ENCODE measurements around the gene VPS8.

VPS8 gene

GRCh38 chr3:185040425-185040824 is 228.5 kb downstream of the VPS8 start:
- no peak for DNase-seq (ENCODE audit: low read depth)
- TF ChIP-seq, protein P1, sequence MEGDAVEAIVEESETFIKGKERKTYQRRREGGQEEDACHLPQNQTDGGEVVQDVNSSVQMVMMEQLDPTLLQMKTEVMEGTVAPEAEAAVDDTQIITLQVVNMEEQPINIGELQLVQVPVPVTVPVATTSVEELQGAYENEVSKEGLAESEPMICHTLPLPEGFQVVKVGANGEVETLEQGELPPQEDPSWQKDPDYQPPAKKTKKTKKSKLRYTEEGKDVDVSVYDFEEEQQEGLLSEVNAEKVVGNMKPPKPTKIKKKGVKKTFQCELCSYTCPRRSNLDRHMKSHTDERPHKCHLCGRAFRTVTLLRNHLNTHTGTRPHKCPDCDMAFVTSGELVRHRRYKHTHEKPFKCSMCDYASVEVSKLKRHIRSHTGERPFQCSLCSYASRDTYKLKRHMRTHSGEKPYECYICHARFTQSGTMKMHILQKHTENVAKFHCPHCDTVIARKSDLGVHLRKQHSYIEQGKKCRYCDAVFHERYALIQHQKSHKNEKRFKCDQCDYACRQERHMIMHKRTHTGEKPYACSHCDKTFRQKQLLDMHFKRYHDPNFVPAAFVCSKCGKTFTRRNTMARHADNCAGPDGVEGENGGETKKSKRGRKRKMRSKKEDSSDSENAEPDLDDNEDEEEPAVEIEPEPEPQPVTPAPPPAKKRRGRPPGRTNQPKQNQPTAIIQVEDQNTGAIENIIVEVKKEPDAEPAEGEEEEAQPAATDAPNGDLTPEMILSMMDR (IDR thresholded peaks at IDR 0.05; ENCODE audit: low read depth, low read length, missing control alignments): no peak
- H3K4me3 ChIP-seq (ENCODE audit: low read depth, low read length): no peak overlapping the region
- in situ Hi-C loops (cut with HindIII; ENCODE audit: low sequenced_read_pairs): loop anchor here (5.0 kb wide), 1 partner anchor 37 kb away; no protein-coding TSS in a partner anchor

- in situ Hi-C loops (cut with HindIII; ENCODE audit: low sequenced_read_pairs): loop anchor here (5.0 kb wide), 1 partner anchor 36 kb away; no protein-coding TSS in a partner anchor
- DNase-seq (ENCODE audit: low read depth): no peak
- no peak overlapping the region for H3K4me3 ChIP-seq (ENCODE audit: low read depth, low read length)
- TF ChIP-seq, protein P1 (IDR thresholded peaks at IDR 0.05; ENCODE audit: low read depth, low read length, missing control alignments): no peak
Observed at GRCh38 chr3:185041540-185041939, 229.6 kb downstream of the VPS8 start.

GRCh38 chr3:185042312-185043050 is 230.5 kb downstream of the VPS8 start:
- TF ChIP-seq, protein P1 (IDR thresholded peaks at IDR 0.05; ENCODE audit: low read depth, low read length, missing control alignments): no peak
- no peak overlapping the region for H3K4me3 ChIP-seq (ENCODE audit: low read depth, low read length)
- in situ Hi-C loops (cut with HindIII; ENCODE audit: low sequenced_read_pairs): loop anchor here (5.0 kb wide), 1 partner anchor 35 kb away; no protein-coding TSS in a partner anchor
- no peak for DNase-seq (ENCODE audit: low read depth)

- TF ChIP-seq, protein P1 (IDR thresholded peaks at IDR 0.05; ENCODE audit: low read depth, low read length, missing control alignments): no peak
- DNase-seq (ENCODE audit: low read depth): no peak
- in situ Hi-C loops (cut with HindIII; ENCODE audit: low sequenced_read_pairs): no loop called here
- no peak overlapping the region for H3K4me3 ChIP-seq (ENCODE audit: low read depth, low read length)
Observed at GRCh38 chr3:185046164-185046515, 234.2 kb downstream of the VPS8 start.

DNA sequence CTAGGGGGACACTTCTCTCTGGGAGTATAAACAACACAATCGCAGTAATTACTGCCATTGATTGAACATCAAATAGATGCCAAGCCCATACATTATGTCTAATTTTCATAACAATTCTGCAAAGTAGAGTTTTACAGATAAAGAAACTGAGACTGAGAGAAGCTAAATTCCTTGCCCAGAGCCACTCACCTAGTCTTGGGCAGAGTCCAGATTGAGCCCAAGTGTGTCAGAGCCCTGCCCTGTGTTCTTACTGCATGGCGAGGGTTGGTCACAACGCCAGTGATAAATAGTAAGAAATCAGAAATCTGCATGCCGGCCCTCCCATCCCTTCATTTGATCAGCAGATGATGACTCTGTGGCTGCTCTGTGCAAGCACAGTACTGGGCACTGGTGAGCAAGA is 234.6 kb downstream of the VPS8 start:
- no peak for DNase-seq (ENCODE audit: low read depth)
- in situ Hi-C loops (cut with HindIII; ENCODE audit: low sequenced_read_pairs): no loop called here
- TF ChIP-seq, protein P1 (IDR thresholded peaks at IDR 0.05; ENCODE audit: low read depth, low read length, missing control alignments): no peak
- H3K4me3 ChIP-seq (ENCODE audit: low read depth, low read length): no peak overlapping the region

DNA sequence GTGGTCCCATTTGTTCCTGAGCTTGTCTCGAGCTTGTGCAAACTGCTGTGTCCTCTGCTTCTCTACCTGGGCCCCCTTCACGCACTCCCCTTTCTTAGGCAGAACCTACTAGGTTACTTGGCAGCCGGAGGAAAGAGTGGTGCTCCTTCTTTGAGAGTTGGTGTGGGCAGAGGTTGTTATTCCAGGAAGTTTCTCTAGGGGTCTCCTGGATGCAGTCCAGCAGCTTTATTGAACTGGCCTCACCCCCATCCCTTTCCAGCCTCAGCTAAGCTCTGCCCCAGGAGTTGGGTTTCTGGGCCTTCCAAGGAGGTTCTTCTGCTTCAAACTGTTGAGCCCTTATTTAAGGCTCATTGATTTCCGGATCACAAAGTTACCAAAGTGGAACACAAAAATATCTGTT is 237.7 kb downstream of the VPS8 start:
- TF ChIP-seq, protein P1 (IDR thresholded peaks at IDR 0.05; ENCODE audit: low read depth, low read length, missing control alignments): no peak
- no peak for DNase-seq (ENCODE audit: low read depth)
- in situ Hi-C loops (cut with HindIII; ENCODE audit: low sequenced_read_pairs): no loop called here

More for the DNA sequence above, 237.7 kb downstream of the VPS8 start:
- H3K4me3 ChIP-seq (ENCODE audit: low read depth, low read length): no peak overlapping the region
